Osteoblast (primary cell): ENCODE data around the gene KBTBD12. TPM values are rescaled to one million over a fixed set of nuclear protein-coding genes. Genes with fewer than 3 reads are reported as not detected.

Experiments
- DNase-seq: peaks from one replicate; pipeline ENCODE4 v3.0.0; 2011; ENCODE audit warnings: low spot score, mixed read lengths; ENCODE audit not compliant: insufficient read length; ENCODE audit errors: missing footprints
- H2AFZ ChIP-seq: 2 replicates; pipeline ENCODE4 v1.6.0; 2011; ENCODE audit warnings: mild to moderate bottlenecking, low read length
- H3K27ac ChIP-seq: 2 replicates; pipeline ENCODE4 v1.5.1; 2011; ENCODE audit warnings: mild to moderate bottlenecking, low read depth, low read length, moderate library complexity
- H3K27me3 ChIP-seq: 2 replicates; pipeline ENCODE4 v1.6.0; 2012; ENCODE audit warnings: mild to moderate bottlenecking, control low read depth, inconsistent platforms, low read length, moderate library complexity; ENCODE audit not compliant: insufficient read depth
- H3K36me3 ChIP-seq: 2 replicates; pipeline ENCODE4 v1.5.1; 2011; ENCODE audit warnings: mild to moderate bottlenecking, low read length, control low read depth, moderate library complexity; ENCODE audit not compliant: insufficient read depth
- H3K4me1 ChIP-seq: 2 replicates; pipeline ENCODE4 v1.5.1; 2011; ENCODE audit warnings: mild to moderate bottlenecking, low read length, control low read depth, moderate library complexity; ENCODE audit not compliant: insufficient read depth
- H3K4me2 ChIP-seq: 2 replicates; pipeline ENCODE4 v1.6.0; 2011; ENCODE audit warnings: mild to moderate bottlenecking, low read length; ENCODE audit not compliant: insufficient read depth
- H3K4me3 ChIP-seq: fragments of 200-600 bp; sonication (generic); 3 replicates; pipeline ENCODE4 v1.5.1; 2012; ENCODE audit warnings: mild to moderate bottlenecking, low read length, inconsistent platforms; ENCODE audit not compliant: insufficient read depth
- H3K79me2 ChIP-seq: 2 replicates; pipeline ENCODE4 v1.6.0; 2012; ENCODE audit warnings: mild to moderate bottlenecking, low read length, control low read depth, inconsistent platforms; ENCODE audit not compliant: insufficient read depth
- H3K9me3 ChIP-seq: 2 replicates; pipeline ENCODE4 v1.5.1; 2011; ENCODE audit warnings: low read depth, low read length, control low read depth
- H4K20me1 ChIP-seq: 2 replicates; pipeline ENCODE4 v1.6.0; 2012; ENCODE audit warnings: mild to moderate bottlenecking, low read length, control low read depth; ENCODE audit not compliant: insufficient read depth
- CTCF ChIP-seq: IDR thresholded peaks from 2 replicates; pipeline ENCODE4 v1.5.1; 2011; ENCODE audit warnings: mild to moderate bottlenecking, low read depth, low read length, moderate library complexity; ENCODE audit errors: extremely low read depth
- total RNA-seq: library from RNA; depleted of rRNA; stranded (reverse); fragments of >200 nt; gene quantifications from 2 replicates; pipeline ENCODE4 v1.2.3, GENCODE V29; 2012

KBTBD12 gene
- total RNA-seq, 1 donor = not detected

- no peaks in the 10 kb centered on the region for H4K20me1 ChIP-seq
- no peaks in the 10 kb centered on the region for H3K36me3 ChIP-seq
- no peak overlapping the region for H3K27ac ChIP-seq
- peak overlapping the region; percentile 22 for H2AFZ ChIP-seq
- no peaks in the 10 kb centered on the region for H3K79me2 ChIP-seq
- H3K4me2 ChIP-seq = peak overlapping the region; percentile 56
- DNase-seq = no peak
- peak overlapping the region; percentile 27 for H3K4me3 ChIP-seq
- H3K27me3 ChIP-seq = peaks cover 27% of the 10 kb centered on the region
- H3K9me3 ChIP-seq = no peaks in the 10 kb centered on the region
- no peak for TF ChIP-seq CTCF
- H3K4me1 ChIP-seq = peaks cover 5% of the 10 kb centered on the region
These were observed 92.0 kb downstream of the KBTBD12 start for GRCh38 chr3:128007033-128007424.

DNA sequence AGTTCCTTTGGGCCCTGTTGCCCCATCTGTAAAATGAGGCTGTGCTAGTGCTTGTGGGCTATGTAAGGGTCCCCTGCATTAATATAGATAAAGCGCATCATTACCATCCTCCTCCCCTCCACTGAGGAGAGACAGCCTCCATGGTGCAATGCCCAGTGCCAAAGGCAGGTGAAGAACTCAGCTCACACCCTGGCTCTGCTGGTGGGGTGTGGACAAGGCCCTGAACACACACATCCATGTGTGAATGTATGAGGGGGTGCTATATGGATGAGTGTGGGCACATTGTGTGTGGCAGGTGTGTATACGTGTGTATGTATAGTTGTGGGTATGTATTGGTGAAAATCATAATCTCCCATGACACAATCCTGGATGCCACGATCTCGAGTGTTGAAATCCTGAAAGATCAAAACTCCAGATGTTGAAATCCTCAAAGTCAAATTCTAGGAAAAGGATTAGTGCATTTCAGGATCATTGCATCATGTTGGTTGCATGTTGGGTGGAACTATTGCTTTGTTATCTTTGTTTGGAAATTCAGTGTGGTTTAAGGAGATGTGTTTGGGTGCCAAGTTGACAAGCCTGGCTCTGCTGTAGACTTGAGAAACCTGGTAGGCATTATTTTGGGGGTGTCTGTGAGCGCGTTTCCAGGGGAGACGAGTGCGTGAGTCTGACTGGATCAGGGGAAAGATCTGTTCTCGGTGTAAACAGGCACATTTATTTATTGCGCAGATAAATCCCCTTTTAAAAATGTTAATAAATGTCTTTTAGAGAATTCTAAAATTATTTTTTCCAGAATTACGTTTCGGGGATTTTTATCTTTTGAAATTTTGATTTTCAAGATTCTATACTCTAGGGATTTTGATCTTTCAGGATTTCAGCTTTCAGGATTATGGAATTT, 95.2 kb downstream of the KBTBD12 start:
- DNase-seq = no peak

GRCh38 chr3:128011140-128011539, 96.1 kb downstream of the KBTBD12 start:
- no peak for DNase-seq
- Histone ChIP-seq H3K4me2 (no peak overlapping the region), H3K27me3 (peaks cover 9% of the 10 kb centered on the region), H2AFZ (peak overlapping the region; percentile 51), H3K79me2 (no peaks in the 10 kb centered on the region), H3K36me3 (no peaks in the 10 kb centered on the region), H4K20me1 (no peaks in the 10 kb centered on the region), H3K4me1 (peaks cover 5% of the 10 kb centered on the region), H3K9me3 (no peaks in the 10 kb centered on the region), H3K4me3 (no peak overlapping the region), H3K27ac (no peak overlapping the region)
- TF ChIP-seq CTCF = peak; percentile 50

More for the DNA sequence above, 95.2 kb downstream of the KBTBD12 start:
- H3K4me2 ChIP-seq = no peak overlapping the region
- no peak overlapping the region for H3K4me3 ChIP-seq
- H3K27me3 ChIP-seq = peaks cover 9% of the 10 kb centered on the region
- H3K36me3 ChIP-seq = no peaks in the 10 kb centered on the region
- TF ChIP-seq CTCF = no peak
- no peaks in the 10 kb centered on the region for H3K79me2 ChIP-seq
- no peak overlapping the region for H2AFZ ChIP-seq
- H4K20me1 ChIP-seq = no peaks in the 10 kb centered on the region
- peaks cover 5% of the 10 kb centered on the region for H3K4me1 ChIP-seq
- no peak overlapping the region for H3K27ac ChIP-seq
- no peaks in the 10 kb centered on the region for H3K9me3 ChIP-seq

- Histone ChIP-seq H3K79me2 (no peaks in the 10 kb centered on the region), H3K9me3 (no peaks in the 10 kb centered on the region), H3K36me3 (no peaks in the 10 kb centered on the region), H3K4me3 (no peak overlapping the region), H3K27ac (no peak overlapping the region), H4K20me1 (no peaks in the 10 kb centered on the region), H2AFZ (no peak overlapping the region), H3K4me1 (peaks cover 3% of the 10 kb centered on the region), H3K4me2 (no peak overlapping the region), H3K27me3 (peaks cover 9% of the 10 kb centered on the region)
- no peak for TF ChIP-seq CTCF
- DNase-seq = no peak
These were observed 97.0 kb downstream of the KBTBD12 start for GRCh38 chr3:128012050-128012449.
